WTC11 (cell line): ENCODE results near the gene CAMK1. TPM values are rescaled to one million over a fixed set of nuclear protein-coding genes. Genes with fewer than 3 reads are reported as not detected.

Experiments used
- ATAC-seq: fragments of 200-7000 bp; cut with Tn5 transposase; 2 replicates; pipeline ENCODE4 v1.10.0; 2021; ENCODE audit warnings: mild to moderate bottlenecking, moderate library complexity
- CTCF ChIA-PET: fragments of 300-600 bp; sonication (Branson Sonifier 250); formaldehyde crosslinking; loops from one replicate; lab custom pipeline; 2021; ENCODE audit warnings: antibody characterized with exemption; lab: Charles Lee
- POLR2A ChIA-PET: fragments of 350-600 bp; sonication (Branson Sonifier 250); formaldehyde crosslinking; loops from one replicate; lab custom pipeline; 2021; ENCODE audit warnings: antibody characterized with exemption; lab: Charles Lee
- DNase-seq: peaks from one replicate; pipeline ENCODE4 v3.0.0; 2021; ENCODE audit warnings: low spot score
- H3K27ac Mint-ChIP-seq: 2 replicates; pipeline ENCODE4 v1.8.0; 2021; ENCODE audit warnings: mixed read lengths
- H3K27me3 Mint-ChIP-seq: 2 replicates; pipeline ENCODE4 v1.8.0; 2021; ENCODE audit warnings: low read depth, mild to moderate bottlenecking, moderate library complexity, mixed read lengths
- H3K36me3 Mint-ChIP-seq: 2 replicates; pipeline ENCODE4 v1.8.0; 2021; ENCODE audit warnings: mixed read lengths
- H3K4me1 Mint-ChIP-seq: 2 replicates; pipeline ENCODE4 v1.8.0; 2022; ENCODE audit warnings: mixed read lengths
- H3K4me3 Mint-ChIP-seq: 2 replicates; pipeline ENCODE4 v1.8.0; 2021; ENCODE audit warnings: mild to moderate bottlenecking, moderate library complexity, mixed read lengths
- H3K9me3 Mint-ChIP-seq: 2 replicates; pipeline ENCODE4 v1.8.0; 2021; ENCODE audit warnings: mixed read lengths
- CREB1 ChIP-seq: sonication (generic); formaldehyde crosslinking; IDR thresholded peaks from 2 replicates; pipeline ENCODE4 v1.8.0; 2023; ENCODE audit warnings: mild to moderate bottlenecking, missing genetic modification reagents
- ELF4 ChIP-seq: sonication (generic); formaldehyde crosslinking; IDR thresholded peaks from 2 replicates; pipeline ENCODE4 v1.8.1; 2022; ENCODE audit warnings: low read depth, mild to moderate bottlenecking, moderate library complexity, missing genetic modification reagents
- ESRRA ChIP-seq: sonication (generic); formaldehyde crosslinking; IDR thresholded peaks from 2 replicates; pipeline ENCODE4 v1.8.1; 2022; ENCODE audit warnings: mild to moderate bottlenecking, missing genetic modification reagents, borderline replicate concordance
- ETV6 ChIP-seq: sonication (generic); formaldehyde crosslinking; IDR thresholded peaks from 2 replicates; pipeline ENCODE4 v1.8.1; 2022; ENCODE audit warnings: mild to moderate bottlenecking, missing genetic modification reagents
- HMGA2 ChIP-seq: fragments of 250-450 bp; sonication (Bioruptor Pico); IDR thresholded peaks from 2 replicates; pipeline ENCODE4 v1.4.0; 2021; ENCODE audit warnings: mild to moderate bottlenecking, moderate library complexity
- JUN ChIP-seq: sonication (generic); formaldehyde crosslinking; IDR thresholded peaks from 2 replicates; pipeline ENCODE4 v1.8.0; 2023; ENCODE audit warnings: mild to moderate bottlenecking, missing genetic modification reagents
- KAT7 ChIP-seq: sonication (generic); formaldehyde crosslinking; IDR thresholded peaks from 2 replicates; pipeline ENCODE4 v1.8.1; 2023; ENCODE audit warnings: missing genetic modification reagents, mild to moderate bottlenecking, borderline replicate concordance
- MYBL2 ChIP-seq: sonication (generic); formaldehyde crosslinking; IDR thresholded peaks from 2 replicates; pipeline ENCODE4 v1.8.1; 2023; ENCODE audit warnings: mild to moderate bottlenecking, moderate library complexity, missing genetic modification reagents
- RELA ChIP-seq: sonication (generic); formaldehyde crosslinking; IDR thresholded peaks from 2 replicates; pipeline ENCODE4 v1.8.1; 2022; ENCODE audit warnings: missing genetic modification reagents, mild to moderate bottlenecking, borderline replicate concordance
- SOX15 ChIP-seq: fragments of 250-450 bp; sonication (Bioruptor Pico); IDR thresholded peaks from 2 replicates; pipeline ENCODE4 v1.9.0; 2021; ENCODE audit warnings: mild to moderate bottlenecking
- SP1 ChIP-seq: sonication (generic); formaldehyde crosslinking; conservative IDR thresholded peaks from 2 replicates; pipeline ENCODE4 v1.8.1; 2022; ENCODE audit warnings: missing genetic modification reagents
- TCF7 ChIP-seq: sonication (generic); formaldehyde crosslinking; IDR thresholded peaks from 2 replicates; pipeline ENCODE4 v1.8.0; 2022; ENCODE audit warnings: mild to moderate bottlenecking, low read depth, missing genetic modification reagents, moderate library complexity
- TEAD4 ChIP-seq: sonication (generic); formaldehyde crosslinking; IDR thresholded peaks from 2 replicates; pipeline ENCODE4 v1.8.0; 2022; ENCODE audit warnings: mild to moderate bottlenecking, missing genetic modification reagents
- ZNF263 ChIP-seq: sonication (generic); formaldehyde crosslinking; IDR thresholded peaks from 2 replicates; pipeline ENCODE4 v1.8.1; 2022; ENCODE audit warnings: low read depth, mild to moderate bottlenecking, moderate library complexity, missing genetic modification reagents
- ZNF671 ChIP-seq: fragments of 250-450 bp; sonication (Bioruptor Pico); IDR thresholded peaks from 2 replicates; pipeline ENCODE4 v1.8.0; 2021; ENCODE audit warnings: mild to moderate bottlenecking
- total RNA-seq: library from RNA; stranded (reverse); gene quantifications from 3 replicates; pipeline ENCODE4 v1.2.3, GENCODE V29; 2021
- TF ChIP-seq, protein P1 (sequence below): sonication (generic); formaldehyde crosslinking; IDR thresholded peaks from 2 replicates; pipeline ENCODE4 v1.8.0; 2022; ENCODE audit warnings: mild to moderate bottlenecking, missing genetic modification reagents
- TF ChIP-seq, protein P2 (sequence below): sonication (generic); formaldehyde crosslinking; conservative IDR thresholded peaks from 2 replicates; pipeline ENCODE4 v1.8.1; 2022; ENCODE audit warnings: mild to moderate bottlenecking, missing genetic modification reagents
- TF ChIP-seq, protein P3 (sequence below): sonication (generic); formaldehyde crosslinking; IDR thresholded peaks from 2 replicates; pipeline ENCODE4 v1.8.1; 2023; ENCODE audit warnings: mild to moderate bottlenecking, moderate library complexity, missing genetic modification reagents
- TF ChIP-seq, protein P4 (sequence below): sonication (generic); formaldehyde crosslinking; conservative IDR thresholded peaks from 2 replicates; pipeline ENCODE4 v1.8.1; 2023; ENCODE audit warnings: mild to moderate bottlenecking, low read depth, missing genetic modification reagents, moderate library complexity
- TF ChIP-seq, protein P5 (sequence below): sonication (generic); formaldehyde crosslinking; IDR thresholded peaks from 2 replicates; pipeline ENCODE4 v1.8.1; 2022; ENCODE audit warnings: low read depth, missing genetic modification reagents, borderline replicate concordance

CAMK1 gene
- total RNA-seq, 1 experiment from 2014 or later, result 3.1 TPM

DNA sequence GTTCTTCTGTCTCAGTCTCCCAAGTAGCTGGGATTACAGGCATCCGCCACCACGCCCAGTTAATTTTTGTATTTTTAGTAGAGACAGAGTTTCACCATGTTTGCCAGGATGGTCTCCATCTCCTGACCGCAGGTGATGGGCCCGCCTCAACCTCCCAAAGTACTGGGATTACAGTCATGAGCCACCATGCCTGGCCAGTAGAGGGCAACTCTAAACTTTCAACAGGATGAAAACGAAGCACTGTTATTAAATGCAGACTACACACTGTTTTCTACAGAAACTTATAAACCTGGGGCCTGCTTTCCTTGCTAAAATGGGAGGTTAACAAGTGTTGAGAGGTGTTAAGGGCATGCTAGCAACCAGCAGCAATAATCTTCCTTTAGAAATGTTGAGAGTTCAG lies 30.8 kb upstream of the CAMK1 start (continued):
- TF ChIP-seq, protein P1, sequence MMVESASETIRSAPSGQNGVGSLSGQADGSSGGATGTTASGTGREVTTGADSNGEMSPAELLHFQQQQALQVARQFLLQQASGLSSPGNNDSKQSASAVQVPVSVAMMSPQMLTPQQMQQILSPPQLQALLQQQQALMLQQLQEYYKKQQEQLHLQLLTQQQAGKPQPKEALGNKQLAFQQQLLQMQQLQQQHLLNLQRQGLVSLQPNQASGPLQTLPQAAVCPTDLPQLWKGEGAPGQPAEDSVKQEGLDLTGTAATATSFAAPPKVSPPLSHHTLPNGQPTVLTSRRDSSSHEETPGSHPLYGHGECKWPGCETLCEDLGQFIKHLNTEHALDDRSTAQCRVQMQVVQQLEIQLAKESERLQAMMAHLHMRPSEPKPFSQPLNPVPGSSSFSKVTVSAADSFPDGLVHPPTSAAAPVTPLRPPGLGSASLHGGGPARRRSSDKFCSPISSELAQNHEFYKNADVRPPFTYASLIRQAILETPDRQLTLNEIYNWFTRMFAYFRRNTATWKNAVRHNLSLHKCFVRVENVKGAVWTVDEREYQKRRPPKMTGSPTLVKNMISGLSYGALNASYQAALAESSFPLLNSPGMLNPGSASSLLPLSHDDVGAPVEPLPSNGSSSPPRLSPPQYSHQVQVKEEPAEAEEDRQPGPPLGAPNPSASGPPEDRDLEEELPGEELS (CRISPR knock-in tag), result no peak

DNA sequence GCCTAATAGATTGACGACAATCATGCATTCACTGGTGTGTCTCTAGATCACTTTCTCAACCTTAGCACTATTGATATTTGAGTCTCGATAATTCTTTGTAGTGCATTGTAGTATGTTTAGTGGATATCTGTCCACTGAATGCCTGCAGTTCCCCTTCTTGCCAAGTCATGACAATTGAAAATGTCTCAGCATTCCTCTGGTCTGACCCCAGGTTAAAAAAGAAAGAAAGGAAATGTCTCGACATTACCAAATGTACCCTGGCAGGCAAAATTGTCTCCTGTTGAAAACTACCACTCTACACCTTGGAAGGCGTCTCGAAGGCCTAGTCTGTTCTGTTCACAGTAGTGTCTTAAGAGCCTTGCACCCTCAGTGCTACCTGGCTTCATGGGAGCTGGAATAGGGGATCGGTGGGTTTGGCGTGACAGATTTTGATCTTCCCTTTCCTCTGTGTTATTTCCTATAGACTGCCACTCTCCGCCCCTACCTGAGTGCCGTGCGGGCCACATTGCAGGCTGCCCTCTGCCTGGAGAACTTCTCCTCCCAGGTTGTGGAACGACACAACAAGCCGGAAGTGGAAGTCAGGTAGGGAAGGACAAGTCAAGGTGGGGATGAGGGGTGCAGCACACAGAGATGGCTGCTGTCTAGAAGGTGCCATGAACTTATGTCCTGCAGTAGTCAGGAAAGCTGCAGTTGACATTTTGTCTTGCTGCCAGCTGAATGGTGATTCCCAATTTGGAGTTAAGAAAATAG lies 27.6 kb upstream of the CAMK1 start:
- Mint-ChIP-seq H3K36me3 (peaks cover 55% of the 10 kb centered on the region), H3K9me3 (no peaks in the 10 kb centered on the region), H3K27ac (no peak overlapping the region), H3K27me3 (no peaks in the 10 kb centered on the region; the same call in 1 of the 2 replicates), H3K4me3 (no peak overlapping the region), H3K4me1 (peaks cover 14% of the 10 kb centered on the region)
- ChIA-PET POLR2A (no interaction called here), CTCF (interaction anchor here (0.7 kb wide), 1 partner anchor 41 kb away, joined by 3 read pairs; no protein-coding TSS in a partner anchor)
- DNase-seq, result no peak
- TF ChIP-seq ETV6 (CRISPR knock-in tag) (no peak), ELF4 (CRISPR knock-in tag) (no peak), CREB1 (CRISPR knock-in tag) (no peak), SP1 (CRISPR knock-in tag) (no peak), JUN (CRISPR knock-in tag) (no peak), ESRRA (no peak), MYBL2 (CRISPR knock-in tag) (no peak), SOX15 (CRISPR knock-in tag) (no peak), KAT7 (CRISPR knock-in tag) (no peak)
- TF ChIP-seq, protein P2, sequence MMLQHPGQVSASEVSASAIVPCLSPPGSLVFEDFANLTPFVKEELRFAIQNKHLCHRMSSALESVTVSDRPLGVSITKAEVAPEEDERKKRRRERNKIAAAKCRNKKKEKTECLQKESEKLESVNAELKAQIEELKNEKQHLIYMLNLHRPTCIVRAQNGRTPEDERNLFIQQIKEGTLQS, result no peak
- TF ChIP-seq, protein P3, sequence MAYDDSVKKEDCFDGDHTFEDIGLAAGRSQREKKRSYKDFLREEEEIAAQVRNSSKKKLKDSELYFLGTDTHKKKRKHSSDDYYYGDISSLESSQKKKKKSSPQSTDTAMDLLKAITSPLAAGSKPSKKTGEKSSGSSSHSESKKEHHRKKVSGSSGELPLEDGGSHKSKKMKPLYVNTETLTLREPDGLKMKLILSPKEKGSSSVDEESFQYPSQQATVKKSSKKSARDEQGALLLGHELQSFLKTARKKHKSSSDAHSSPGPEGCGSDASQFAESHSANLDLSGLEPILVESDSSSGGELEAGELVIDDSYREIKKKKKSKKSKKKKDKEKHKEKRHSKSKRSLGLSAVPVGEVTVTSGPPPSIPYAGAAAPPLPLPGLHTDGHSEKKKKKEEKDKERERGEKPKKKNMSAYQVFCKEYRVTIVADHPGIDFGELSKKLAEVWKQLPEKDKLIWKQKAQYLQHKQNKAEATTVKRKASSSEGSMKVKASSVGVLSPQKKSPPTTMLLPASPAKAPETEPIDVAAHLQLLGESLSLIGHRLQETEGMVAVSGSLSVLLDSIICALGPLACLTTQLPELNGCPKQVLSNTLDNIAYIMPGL, result no peak
- TF ChIP-seq, protein P4, sequence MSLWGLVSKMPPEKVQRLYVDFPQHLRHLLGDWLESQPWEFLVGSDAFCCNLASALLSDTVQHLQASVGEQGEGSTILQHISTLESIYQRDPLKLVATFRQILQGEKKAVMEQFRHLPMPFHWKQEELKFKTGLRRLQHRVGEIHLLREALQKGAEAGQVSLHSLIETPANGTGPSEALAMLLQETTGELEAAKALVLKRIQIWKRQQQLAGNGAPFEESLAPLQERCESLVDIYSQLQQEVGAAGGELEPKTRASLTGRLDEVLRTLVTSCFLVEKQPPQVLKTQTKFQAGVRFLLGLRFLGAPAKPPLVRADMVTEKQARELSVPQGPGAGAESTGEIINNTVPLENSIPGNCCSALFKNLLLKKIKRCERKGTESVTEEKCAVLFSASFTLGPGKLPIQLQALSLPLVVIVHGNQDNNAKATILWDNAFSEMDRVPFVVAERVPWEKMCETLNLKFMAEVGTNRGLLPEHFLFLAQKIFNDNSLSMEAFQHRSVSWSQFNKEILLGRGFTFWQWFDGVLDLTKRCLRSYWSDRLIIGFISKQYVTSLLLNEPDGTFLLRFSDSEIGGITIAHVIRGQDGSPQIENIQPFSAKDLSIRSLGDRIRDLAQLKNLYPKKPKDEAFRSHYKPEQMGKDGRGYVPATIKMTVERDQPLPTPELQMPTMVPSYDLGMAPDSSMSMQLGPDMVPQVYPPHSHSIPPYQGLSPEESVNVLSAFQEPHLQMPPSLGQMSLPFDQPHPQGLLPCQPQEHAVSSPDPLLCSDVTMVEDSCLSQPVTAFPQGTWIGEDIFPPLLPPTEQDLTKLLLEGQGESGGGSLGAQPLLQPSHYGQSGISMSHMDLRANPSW (CRISPR knock-in tag), result no peak
- TF ChIP-seq, protein P5, sequence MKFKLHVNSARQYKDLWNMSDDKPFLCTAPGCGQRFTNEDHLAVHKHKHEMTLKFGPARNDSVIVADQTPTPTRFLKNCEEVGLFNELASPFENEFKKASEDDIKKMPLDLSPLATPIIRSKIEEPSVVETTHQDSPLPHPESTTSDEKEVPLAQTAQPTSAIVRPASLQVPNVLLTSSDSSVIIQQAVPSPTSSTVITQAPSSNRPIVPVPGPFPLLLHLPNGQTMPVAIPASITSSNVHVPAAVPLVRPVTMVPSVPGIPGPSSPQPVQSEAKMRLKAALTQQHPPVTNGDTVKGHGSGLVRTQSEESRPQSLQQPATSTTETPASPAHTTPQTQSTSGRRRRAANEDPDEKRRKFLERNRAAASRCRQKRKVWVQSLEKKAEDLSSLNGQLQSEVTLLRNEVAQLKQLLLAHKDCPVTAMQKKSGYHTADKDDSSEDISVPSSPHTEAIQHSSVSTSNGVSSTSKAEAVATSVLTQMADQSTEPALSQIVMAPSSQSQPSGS (CRISPR knock-in tag), result no peak
- ATAC-seq, result no peak

DNA sequence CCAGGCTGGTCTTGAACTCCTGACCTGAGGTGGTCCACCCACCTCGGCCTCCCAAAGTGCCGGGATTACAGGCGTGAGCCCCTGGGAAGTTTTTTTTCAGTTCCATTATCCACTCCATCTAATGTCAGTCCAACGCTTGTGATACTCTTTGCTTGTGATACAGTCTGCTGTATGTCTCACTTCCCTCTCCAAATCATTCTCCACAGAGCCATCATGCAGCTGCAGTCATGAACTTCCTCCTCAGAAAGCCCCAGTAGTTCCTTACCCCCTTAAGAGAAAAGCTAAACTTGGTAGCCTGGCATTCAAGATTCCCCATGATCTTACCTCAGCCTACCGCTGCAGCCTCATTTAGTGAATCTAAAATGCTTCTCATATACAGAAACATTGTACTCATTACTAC lies 25.5 kb upstream of the CAMK1 start:
- peaks cover 42% of the 10 kb centered on the region for H3K36me3 Mint-ChIP-seq
- CTCF ChIA-PET, result no interaction called here

More for the DNA sequence above, 25.5 kb upstream of the CAMK1 start:
- H3K9me3 Mint-ChIP-seq, result no peaks in the 10 kb centered on the region
- DNase-seq (no peak), ATAC-seq (no peak)
- peak overlapping the region; percentile 51 for H3K4me3 Mint-ChIP-seq
- TF ChIP-seq TCF7 (CRISPR knock-in tag) (no peak), JUN (CRISPR knock-in tag) (no peak), HMGA2 (CRISPR knock-in tag) (no peak), ZNF263 (CRISPR knock-in tag) (no peak), ZNF671 (CRISPR knock-in tag) (no peak), RELA (CRISPR knock-in tag) (no peak), TEAD4 (CRISPR knock-in tag) (no peak)
- POLR2A ChIA-PET, result no interaction called here
- H3K4me1 Mint-ChIP-seq, result peaks cover 18% of the 10 kb centered on the region
- peak overlapping the region; percentile 82 for H3K27ac Mint-ChIP-seq
- no peaks in the 10 kb centered on the region; the same call in 1 of the 2 replicates for H3K27me3 Mint-ChIP-seq
